Sigmoid colon (tissue), 3 donors: ENCODE measurements around the gene TBCD.

Experiments
- CTCF ChIP-seq, 4 experiments: fragments of 450-650 bp in 3 of 4; fragments of 200-600 bp in 1 of 4; IDR thresholded peaks; one replicate each; pipeline ENCODE4 v1.5.1; 2016 to 2019; ENCODE audit warnings: antibody characterized with exemption in 4 of 4, mild to moderate bottlenecking in 3 of 4, moderate library complexity in 2 of 4
- POLR2A ChIP-seq, 2 donors: fragments of 450-650 bp; IDR thresholded peaks; one replicate each; pipeline ENCODE4 v1.6.1; 2016; ENCODE audit warnings: antibody characterized with exemption in 2 of 2, mild to moderate bottlenecking in 2 of 2, moderate library complexity in 2 of 2

DNA sequence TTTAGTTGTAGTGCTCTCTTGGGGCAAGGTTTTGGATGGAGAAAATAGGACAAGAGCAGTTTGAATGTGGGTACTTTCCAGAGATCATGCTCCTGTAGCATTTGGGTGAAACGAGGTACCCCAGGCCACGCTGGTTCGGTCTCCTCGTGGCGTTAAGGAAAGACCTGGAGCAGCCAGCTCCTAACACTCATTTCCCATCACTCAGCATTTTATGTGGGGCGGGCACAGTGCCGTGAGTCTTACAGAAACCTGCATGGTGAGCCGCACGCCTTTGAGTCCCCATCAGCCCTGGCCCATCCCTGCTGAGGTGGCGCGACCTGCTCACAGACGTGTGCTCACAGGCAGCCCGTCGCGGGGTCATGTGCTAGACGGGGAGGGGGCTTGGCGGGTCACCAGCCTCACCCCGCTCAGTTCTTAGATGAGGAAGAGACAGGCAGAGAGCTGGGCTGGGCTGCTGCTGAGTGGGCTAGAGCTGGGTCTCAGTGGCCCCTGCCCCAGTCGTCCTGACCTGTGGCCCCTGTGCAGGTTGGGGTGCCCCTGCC, 37.3 kb downstream of the TBCD start:
- no peak for TF ChIP-seq POLR2A (IDR thresholded peaks at IDR 0.05)
- TF ChIP-seq CTCF (IDR thresholded peaks at IDR 0.05): no peak
